Vagina (tissue), 2 donors: ENCODE results near the gene TNIK. TPM values are rescaled to one million over a fixed set of nuclear protein-coding genes. Genes with fewer than 3 reads are reported as not detected.

ENCODE experiments used
- DNase-seq, 2 donors: peaks; one replicate each; pipeline ENCODE4 v3.0.0-alpha.2; 2017; ENCODE audit errors: extremely low spot score in 2 of 2
- H3K27ac ChIP-seq: fragments of 200-600 bp; sonication (generic); one replicate; pipeline ENCODE4 v1.5.1; 2019
- H3K27me3 ChIP-seq: fragments of 200-600 bp; sonication (generic); one replicate; pipeline ENCODE4 v1.5.1; 2019
- H3K36me3 ChIP-seq, 2 donors: fragments of 200-600 bp; sonication (generic); one replicate each; pipeline ENCODE4 v1.5.1; 2017 to 2019
- H3K4me1 ChIP-seq: fragments of 200-600 bp; sonication (generic); one replicate; pipeline ENCODE4 v1.5.1; 2019
- H3K4me3 ChIP-seq, 2 donors: fragments of 200-600 bp; sonication (generic); 1 replicate in 1 of 2; 2 replicates in 1 of 2; pipeline ENCODE4 v1.5.1; 2016 to 2019
- H3K9me3 ChIP-seq: fragments of 200-600 bp; sonication (generic); one replicate; pipeline ENCODE4 v1.5.1; 2019
- CTCF ChIP-seq, 3 experiments: fragments of 450-650 bp in 2 of 3; fragments of 200-600 bp in 1 of 3; sonication (generic) in 1 of 3; IDR thresholded peaks; one replicate each; pipeline ENCODE4 v1.5.1; 2017 to 2019; ENCODE audit warnings: antibody characterized with exemption in 3 of 3, mild to moderate bottlenecking in 2 of 3, moderate library complexity in 2 of 3
- POLR2A ChIP-seq, 2 donors: fragments of 450-650 bp; IDR thresholded peaks; one replicate each; pipeline ENCODE4 v1.6.1; 2017; ENCODE audit warnings: antibody characterized with exemption in 2 of 2, mild to moderate bottlenecking in 2 of 2, moderate library complexity in 2 of 2
- POLR2AphosphoS5 ChIP-seq, 2 donors: sonication (generic); formaldehyde crosslinking; IDR thresholded peaks; one replicate each; pipeline ENCODE4 v1.9.0; 2017; ENCODE audit warnings: antibody characterized with exemption in 2 of 2, mild to moderate bottlenecking in 2 of 2, low read depth in 1 of 2; ENCODE audit not compliant: insufficient read depth in 1 of 2
- intact Hi-C: fragments of 100-400 bp; cut with DNase I; formaldehyde crosslinking; loops from one replicate; pipeline ENCODE4 v1.15.1; 2023
- total RNA-seq: library from RNA; depleted of rRNA; stranded (reverse); fragments of >200 nt; gene quantifications from one replicate; pipeline ENCODE4 v1.2.3, GENCODE V29; 2016

TNIK gene
- total RNA-seq, 1 donor from 2014 or later = 5.9 TPM

- H3K27ac ChIP-seq = no peak overlapping the region
- H3K4me1 ChIP-seq = no peaks in the 10 kb centered on the region
- no peak for DNase-seq
- H3K27me3 ChIP-seq = no peaks in the 10 kb centered on the region
- TF ChIP-seq CTCF (IDR thresholded peaks at IDR 0.05) = no peak
- TF ChIP-seq POLR2A (IDR thresholded peaks at IDR 0.05) = no peak
- intact Hi-C loops = no loop called here
- H3K36me3 ChIP-seq = no peaks in the 10 kb centered on the region
- no peaks in the 10 kb centered on the region for H3K9me3 ChIP-seq
- H3K4me3 ChIP-seq = no peak overlapping the region
Measured at GRCh38 chr3:171379281-171379680, 80.9 kb downstream of the TNIK start.

GRCh38 chr3:171378586-171378985 lies 81.6 kb downstream of the TNIK start:
- Histone ChIP-seq H3K9me3 (no peaks in the 10 kb centered on the region), H3K27ac (no peak overlapping the region), H3K4me3 (no peak overlapping the region), H3K36me3 (no peaks in the 10 kb centered on the region), H3K27me3 (no peaks in the 10 kb centered on the region), H3K4me1 (no peaks in the 10 kb centered on the region)
- TF ChIP-seq CTCF (IDR thresholded peaks at IDR 0.05) (no peak), POLR2A (IDR thresholded peaks at IDR 0.05) (no peak), POLR2AphosphoS5 (IDR thresholded peaks at IDR 0.05; ENCODE audit: insufficient read depth in 1 of 2, low read depth in 1 of 2) (no peak)
- intact Hi-C loops = no loop called here
- no peak for DNase-seq

GRCh38 chr3:171377859-171378258 lies 82.3 kb downstream of the TNIK start:
- no peak for TF ChIP-seq CTCF (IDR thresholded peaks at IDR 0.05)
- no peak for TF ChIP-seq POLR2AphosphoS5 (IDR thresholded peaks at IDR 0.05; ENCODE audit: insufficient read depth in 1 of 2, low read depth in 1 of 2)
- TF ChIP-seq POLR2A (IDR thresholded peaks at IDR 0.05) = no peak
- no peaks in the 10 kb centered on the region for H3K36me3 ChIP-seq

GRCh38 chr3:171376596-171376947 lies 83.6 kb downstream of the TNIK start:
- H3K36me3 ChIP-seq = no peaks in the 10 kb centered on the region
- no peaks in the 10 kb centered on the region for H3K9me3 ChIP-seq
- no peak overlapping the region for H3K27ac ChIP-seq
- no peaks in the 10 kb centered on the region for H3K27me3 ChIP-seq
- H3K4me1 ChIP-seq = no peaks in the 10 kb centered on the region
- TF ChIP-seq POLR2A (IDR thresholded peaks at IDR 0.05) (no peak), CTCF (IDR thresholded peaks at IDR 0.05) (no peak), POLR2AphosphoS5 (IDR thresholded peaks at IDR 0.05; ENCODE audit: insufficient read depth in 1 of 2, low read depth in 1 of 2) (no peak)
- intact Hi-C loops = no loop called here
- no peak overlapping the region for H3K4me3 ChIP-seq
- DNase-seq = no peak

More at GRCh38 chr3:171377859-171378258, 82.3 kb downstream of the TNIK start:
- H3K9me3 ChIP-seq = no peaks in the 10 kb centered on the region
- no peak for DNase-seq
- H3K27me3 ChIP-seq = no peaks in the 10 kb centered on the region
- no peak overlapping the region for H3K27ac ChIP-seq
- H3K4me3 ChIP-seq = no peak overlapping the region
- intact Hi-C loops = no loop called here
- no peaks in the 10 kb centered on the region for H3K4me1 ChIP-seq

GRCh38 chr3:171375666-171376595 lies 84.3 kb downstream of the TNIK start:
- no peak overlapping the region for H3K27ac ChIP-seq
- H3K4me3 ChIP-seq = no peak overlapping the region
- TF ChIP-seq POLR2AphosphoS5 (IDR thresholded peaks at IDR 0.05; ENCODE audit: insufficient read depth in 1 of 2, low read depth in 1 of 2) (no peak), CTCF (IDR thresholded peaks at IDR 0.05) (no peak), POLR2A (IDR thresholded peaks at IDR 0.05) (no peak)
- no peaks in the 10 kb centered on the region for H3K36me3 ChIP-seq
- no peaks in the 10 kb centered on the region for H3K9me3 ChIP-seq
- intact Hi-C loops = no loop called here
- H3K27me3 ChIP-seq = no peaks in the 10 kb centered on the region
- no peaks in the 10 kb centered on the region for H3K4me1 ChIP-seq
- DNase-seq = no peak
